Measurements from ENCODE around the gene ENTPD1. TPM values are rescaled to one million over a fixed set of nuclear protein-coding genes. Genes with fewer than 3 reads are reported as not detected.

The ENTPD1 gene
- total and polyA plus RNA-seq, 10 of the 15 experiments (the other 5 are each of a cell fraction or from before 2014, with no cell fraction given): 110 to 413 (median 161) TPM

- TF ChIP-seq USF2 (IDR thresholded peaks at IDR 0.05; ENCODE audit: borderline replicate concordance, low read depth, low read length) (no peak), ZBED1 (IDR thresholded peaks at IDR 0.05; ENCODE audit: borderline replicate concordance) (peak; percentile 81; the same call in 1 of the 2 replicates), NR2C2 (IDR thresholded peaks at IDR 0.05; ENCODE audit: borderline replicate concordance, control insufficient read depth, insufficient read length, low read depth) (no peak), ZZZ3 (IDR thresholded peaks at IDR 0.05; ENCODE audit: control insufficient read depth, insufficient read length, low read depth) (no peak), GABPA (IDR thresholded peaks at IDR 0.05; ENCODE audit: low read depth) (no peak), TCF3 (IDR thresholded peaks at IDR 0.05; ENCODE audit: borderline replicate concordance, insufficient read depth, low read depth, low read length) (peak; percentile 78; the same call in 1 of the 2 replicates), ZNF217 (IDR thresholded peaks at IDR 0.05) (0 out of 2 replicates have a peak, but pooled peaks have one; percentile 15), NFYA (IDR thresholded peaks at IDR 0.05; ENCODE audit: borderline replicate concordance, low read depth, low read length) (no peak), DPF2 (IDR thresholded peaks at IDR 0.05) (peak; percentile 97), SMAD1 (IDR thresholded peaks at IDR 0.05; ENCODE audit: low read depth, partially characterized antibody) (peak; percentile 97), POU2F2 (IDR thresholded peaks at IDR 0.05; ENCODE audit: borderline replicate concordance, low read depth, low read length) (peak; percentile 90), STAT3 (IDR thresholded peaks at IDR 0.05; ENCODE audit: low read depth, low read length) (0 out of 2 replicates have a peak, but pooled peaks have one; percentile 74), SMARCA5 (IDR thresholded peaks at IDR 0.05) (0 out of 2 replicates have a peak, but pooled peaks have one; percentile 54), SRF (IDR thresholded peaks at IDR 0.05; ENCODE audit: low read depth in 2 of 2, low read length in 2 of 2) (no peak; a peak in 1 of 4 replicates), NFYB (IDR thresholded peaks at IDR 0.05; ENCODE audit: insufficient read depth, low read depth, low read length) (no peak), BCL3 (IDR thresholded peaks at IDR 0.05; ENCODE audit: borderline replicate concordance, insufficient read depth, low read depth, low read length, poor library complexity, severe bottlenecking) (peak; percentile 100), POLR2AphosphoS5 (IDR thresholded peaks at IDR 0.05; ENCODE audit: low read length) (peak; percentile 96), HCFC1 (IDR thresholded peaks at IDR 0.05; ENCODE audit: low read length) (no peak; the same call in 1 of the 2 replicates), SREBF2 (IDR thresholded peaks at IDR 0.05; ENCODE audit: low read length) (no peak), NR2F1 (conservative IDR thresholded peaks at IDR 0.05) (peak; percentile 72), SPI1 (IDR thresholded peaks at IDR 0.05; ENCODE audit: borderline replicate concordance, insufficient read depth, low read depth, low read length) (peak; percentile 90), ZNF384 (IDR thresholded peaks at IDR 0.05; ENCODE audit: borderline replicate concordance, low read depth, low read length) (peak; percentile 97), EGR1 (IDR thresholded peaks at IDR 0.05; ENCODE audit: borderline replicate concordance in 1 of 2, low read depth in 2 of 2, low read length in 2 of 2) (no peak), SIN3A (IDR thresholded peaks at IDR 0.05; ENCODE audit: low read depth, low read length) (no peak), HDAC2 (IDR thresholded peaks at IDR 0.05) (no peak), SKIL (IDR thresholded peaks at IDR 0.05; ENCODE audit: low read depth, poor library complexity, severe bottlenecking) (peak; percentile 96), TAF1 (IDR thresholded peaks at IDR 0.05; ENCODE audit: borderline replicate concordance, low read depth, low read length) (no peak)
Measured at GRCh38 chr10:95832216-95833041, 76.5 kb downstream of the ENTPD1 start (continued).
